Retina (tissue), 1 donor: Measurements from ENCODE around the gene HFE.

Source experiments
- DNase-seq: peaks from one replicate; pipeline ENCODE4 v3.0.0-alpha.2; 2016

HFE gene

GRCh38 chr6:26140254-26140966 is 53.2 kb downstream of the HFE start:
- DNase-seq, result no peak

- no peak for DNase-seq
Observed at GRCh38 chr6:26140967-26141294, 53.7 kb downstream of the HFE start.

- DNase-seq, result no peak
Observed at GRCh38 chr6:26141378-26141904, 54.2 kb downstream of the HFE start.

GRCh38 chr6:26142026-26142425 is 54.8 kb downstream of the HFE start:
- DNase-seq, result no peak
